Ishikawa (cell line): ENCODE data around the gene RNF220.

Experiments
- CREB1 ChIP-seq: IDR thresholded peaks from 2 replicates; pipeline ENCODE4 v1.6.1; 2012; ENCODE audit warnings: low read depth
- RAD21 ChIP-seq: IDR thresholded peaks from 2 replicates; pipeline ENCODE4 v1.6.1; 2012; ENCODE audit warnings: low read depth
- TAF1 ChIP-seq: IDR thresholded peaks from 2 replicates; pipeline ENCODE4 v1.6.1; 2012; ENCODE audit warnings: low read depth, mild to moderate bottlenecking
- TF ChIP-seq, protein P1 (sequence below): IDR thresholded peaks from 2 replicates; pipeline ENCODE4 v1.6.1; 2012
- TF ChIP-seq, protein P2 (sequence below): IDR thresholded peaks from 2 replicates; pipeline ENCODE4 v1.6.1; 2012; ENCODE audit warnings: low read depth, mild to moderate bottlenecking

DNA sequence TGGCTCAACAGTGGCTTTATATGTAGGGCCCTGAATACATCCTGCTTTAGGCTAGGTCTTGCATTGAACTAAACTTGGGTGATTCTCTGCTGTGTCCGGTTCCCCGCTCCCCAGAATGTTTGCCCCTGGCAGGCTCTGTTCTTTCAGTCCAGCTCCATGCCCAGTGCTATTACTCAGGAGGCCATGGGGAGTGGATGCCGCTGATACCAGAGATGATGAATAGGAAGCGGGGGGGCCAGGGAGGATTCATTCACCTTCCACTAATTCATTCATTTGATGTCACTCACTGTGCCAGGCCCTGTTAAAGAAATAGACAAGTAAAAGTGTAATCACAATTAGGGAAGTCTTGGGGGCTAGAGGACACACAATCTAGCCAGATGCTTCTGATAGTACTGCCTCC is 185.4 kb downstream of the RNF220 start:
- no peak for TF ChIP-seq CREB1
- no peak for TF ChIP-seq TAF1
- TF ChIP-seq, protein P1, sequence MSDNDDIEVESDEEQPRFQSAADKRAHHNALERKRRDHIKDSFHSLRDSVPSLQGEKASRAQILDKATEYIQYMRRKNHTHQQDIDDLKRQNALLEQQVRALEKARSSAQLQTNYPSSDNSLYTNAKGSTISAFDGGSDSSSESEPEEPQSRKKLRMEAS, result no peak
- TF ChIP-seq, protein P2, sequence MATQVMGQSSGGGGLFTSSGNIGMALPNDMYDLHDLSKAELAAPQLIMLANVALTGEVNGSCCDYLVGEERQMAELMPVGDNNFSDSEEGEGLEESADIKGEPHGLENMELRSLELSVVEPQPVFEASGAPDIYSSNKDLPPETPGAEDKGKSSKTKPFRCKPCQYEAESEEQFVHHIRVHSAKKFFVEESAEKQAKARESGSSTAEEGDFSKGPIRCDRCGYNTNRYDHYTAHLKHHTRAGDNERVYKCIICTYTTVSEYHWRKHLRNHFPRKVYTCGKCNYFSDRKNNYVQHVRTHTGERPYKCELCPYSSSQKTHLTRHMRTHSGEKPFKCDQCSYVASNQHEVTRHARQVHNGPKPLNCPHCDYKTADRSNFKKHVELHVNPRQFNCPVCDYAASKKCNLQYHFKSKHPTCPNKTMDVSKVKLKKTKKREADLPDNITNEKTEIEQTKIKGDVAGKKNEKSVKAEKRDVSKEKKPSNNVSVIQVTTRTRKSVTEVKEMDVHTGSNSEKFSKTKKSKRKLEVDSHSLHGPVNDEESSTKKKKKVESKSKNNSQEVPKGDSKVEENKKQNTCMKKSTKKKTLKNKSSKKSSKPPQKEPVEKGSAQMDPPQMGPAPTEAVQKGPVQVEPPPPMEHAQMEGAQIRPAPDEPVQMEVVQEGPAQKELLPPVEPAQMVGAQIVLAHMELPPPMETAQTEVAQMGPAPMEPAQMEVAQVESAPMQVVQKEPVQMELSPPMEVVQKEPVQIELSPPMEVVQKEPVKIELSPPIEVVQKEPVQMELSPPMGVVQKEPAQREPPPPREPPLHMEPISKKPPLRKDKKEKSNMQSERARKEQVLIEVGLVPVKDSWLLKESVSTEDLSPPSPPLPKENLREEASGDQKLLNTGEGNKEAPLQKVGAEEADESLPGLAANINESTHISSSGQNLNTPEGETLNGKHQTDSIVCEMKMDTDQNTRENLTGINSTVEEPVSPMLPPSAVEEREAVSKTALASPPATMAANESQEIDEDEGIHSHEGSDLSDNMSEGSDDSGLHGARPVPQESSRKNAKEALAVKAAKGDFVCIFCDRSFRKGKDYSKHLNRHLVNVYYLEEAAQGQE, result no peak
- no peak for TF ChIP-seq RAD21
